Activated CD8-positive, alpha-beta T cell treated with anti-CD3 and anti-CD28 coated beads for 36 hours (primary cell): ENCODE measurements around the gene RPS6KL1. TPM values are rescaled to one million over a fixed set of nuclear protein-coding genes. Genes with fewer than 3 reads are reported as not detected.
A peak's percentile ranks its signal among the peaks of the same experiment; 100 is the strongest.

ENCODE experiments used
- ATAC-seq: fragments of 200-7000 bp; cut with Tn5 transposase; one replicate; pipeline ENCODE4 v1.10.0; 2021; ENCODE audit warnings: mild to moderate bottlenecking, moderate library complexity
- CTCF ChIA-PET: fragments of 350-600 bp; sonication (Branson Sonifier 250); formaldehyde crosslinking; loops from one replicate; lab custom pipeline; 2021; ENCODE audit warnings: antibody characterized with exemption; lab: Charles Lee
- POLR2A ChIA-PET: fragments of 350-600 bp; sonication (Branson Sonifier 250); formaldehyde crosslinking; loops from one replicate; lab custom pipeline; 2021; ENCODE audit warnings: antibody characterized with exemption; lab: Charles Lee
- DNase-seq: peaks from one replicate; pipeline ENCODE4 v3.0.0-alpha.2; 2020
- H3K27ac Mint-ChIP-seq: one replicate; pipeline ENCODE4 v1.8.0; 2021; ENCODE audit warnings: mild to moderate bottlenecking, mixed read lengths
- H3K27me3 Mint-ChIP-seq: one replicate; pipeline ENCODE4 v1.8.0; 2021; ENCODE audit warnings: mixed read lengths
- H3K36me3 Mint-ChIP-seq: one replicate; pipeline ENCODE4 v1.8.0; 2021; ENCODE audit warnings: low read depth, mixed read lengths
- H3K4me1 Mint-ChIP-seq: one replicate; pipeline ENCODE4 v1.8.0; 2021; ENCODE audit warnings: low read depth, mixed read lengths
- H3K4me3 Mint-ChIP-seq: one replicate; pipeline ENCODE4 v1.8.0; 2021; ENCODE audit warnings: mild to moderate bottlenecking, moderate library complexity, mixed read lengths
- H3K9me3 Mint-ChIP-seq: one replicate; pipeline ENCODE4 v1.8.0; 2021; ENCODE audit warnings: mixed read lengths
- CTCF ChIP-seq: fragments of 200-600 bp; IDR thresholded peaks from one replicate; pipeline ENCODE4 v1.8.0; 2022; ENCODE audit warnings: antibody characterized with exemption, mild to moderate bottlenecking
- intact Hi-C: fragments of 100-400 bp; cut with micrococcal nuclease; formaldehyde crosslinking; loops from one replicate; pipeline ENCODE4 v1.10.0; 2022
- total RNA-seq, 2 experiments: library from RNA; stranded (reverse); gene quantifications; one replicate each; pipeline ENCODE4 v1.2.3, GENCODE V29; 2021

Gene RPS6KL1
- total RNA-seq, 2 experiments from 2014 or later: 4.1 to 5.1 TPM

GRCh38 chr14:74915426-74915825 is 7.6 kb downstream of the RPS6KL1 start:
- Mint-ChIP-seq H3K4me3 (no peak overlapping the region), H3K27me3 (no peaks in the 10 kb centered on the region), H3K27ac (no peak overlapping the region), H3K36me3 (no peaks in the 10 kb centered on the region), H3K9me3 (no peaks in the 10 kb centered on the region), H3K4me1 (no peaks in the 10 kb centered on the region)
- intact Hi-C loops: no loop called here
- no peak for ATAC-seq
- no peak for DNase-seq
- CTCF ChIA-PET: interaction anchor here (1.4 kb wide), 1 partner anchor 57 kb away, joined by 3 read pairs; no protein-coding TSS in a partner anchor
- TF ChIP-seq CTCF: no peak
- POLR2A ChIA-PET: no interaction called here

- Mint-ChIP-seq H3K9me3 (no peaks in the 10 kb centered on the region), H3K4me1 (no peaks in the 10 kb centered on the region), H3K27me3 (no peaks in the 10 kb centered on the region), H3K4me3 (no peak overlapping the region), H3K36me3 (no peaks in the 10 kb centered on the region), H3K27ac (no peak overlapping the region)
- intact Hi-C loops: no loop called here
- peak; percentile 34 for TF ChIP-seq CTCF
- ATAC-seq: peak; percentile 58
- CTCF ChIA-PET: interaction anchor here (1.0 to 1.4 kb wide), 2 partner anchors 54 to 55 kb away, joined by 3 read pairs; no protein-coding TSS in a partner anchor
- DNase-seq: peak; percentile 37
- POLR2A ChIA-PET: no interaction called here
These were observed 9.0 kb downstream of the RPS6KL1 start for GRCh38 chr14:74913986-74914573.

GRCh38 chr14:74913393-74913910 is 9.6 kb downstream of the RPS6KL1 start:
- no peak for ATAC-seq
- H3K4me1 Mint-ChIP-seq: no peaks in the 10 kb centered on the region
- ChIA-PET POLR2A (interaction anchor here (0.9 kb wide), 1 partner anchor 19 kb away, joined by 3 read pairs; no protein-coding TSS in a partner anchor), CTCF (interaction anchor here (1.3 to 14.6 kb wide), 2 partner anchors 32 to 53 kb away, joined by 3 to 528 read pairs; no protein-coding TSS in a partner anchor)
- no peaks in the 10 kb centered on the region for H3K9me3 Mint-ChIP-seq
- DNase-seq: no peak
- H3K36me3 Mint-ChIP-seq: no peaks in the 10 kb centered on the region
- intact Hi-C loops: no loop called here
- no peak overlapping the region for H3K27ac Mint-ChIP-seq
- H3K4me3 Mint-ChIP-seq: no peak overlapping the region
- no peaks in the 10 kb centered on the region for H3K27me3 Mint-ChIP-seq
- TF ChIP-seq CTCF: no peak

- DNase-seq: no peak
- POLR2A ChIA-PET: interaction anchor here (0.6 to 0.9 kb wide), 2 partner anchors 18 to 58 kb away, joined by 3 read pairs; no protein-coding TSS in a partner anchor
- intact Hi-C loops: no loop called here
- H3K27me3 Mint-ChIP-seq: no peaks in the 10 kb centered on the region
- CTCF ChIA-PET: interaction anchor here (1.3 to 14.6 kb wide), 3 partner anchors 11 to 53 kb away, joined by 3 to 528 read pairs (median 3); partner anchors contain the start of gene RPS6KL1
- H3K4me3 Mint-ChIP-seq: no peak overlapping the region
- ATAC-seq: no peak
- no peak overlapping the region for H3K27ac Mint-ChIP-seq
- no peak for TF ChIP-seq CTCF
- no peaks in the 10 kb centered on the region for H3K36me3 Mint-ChIP-seq
- H3K4me1 Mint-ChIP-seq: no peaks in the 10 kb centered on the region
- H3K9me3 Mint-ChIP-seq: no peaks in the 10 kb centered on the region
These were observed 10.3 kb downstream of the RPS6KL1 start for GRCh38 chr14:74912801-74913200.

- Mint-ChIP-seq H3K27me3 (no peaks in the 10 kb centered on the region), H3K36me3 (no peaks in the 10 kb centered on the region), H3K4me1 (no peaks in the 10 kb centered on the region), H3K4me3 (no peak overlapping the region), H3K9me3 (no peaks in the 10 kb centered on the region), H3K27ac (no peak overlapping the region)
- no peak for TF ChIP-seq CTCF
- DNase-seq (no peak), ATAC-seq (no peak)
- intact Hi-C loops: no loop called here
- POLR2A ChIA-PET: interaction anchor here (0.6 kb wide), 1 partner anchor 58 kb away, joined by 3 read pairs; no protein-coding TSS in a partner anchor
- CTCF ChIA-PET: interaction anchor here (1.3 to 14.6 kb wide), 3 partner anchors 11 to 52 kb away, joined by 3 to 528 read pairs (median 3); partner anchors contain the start of gene RPS6KL1
These were observed 10.9 kb downstream of the RPS6KL1 start for GRCh38 chr14:74912111-74912510.
